Esophagus muscularis mucosa (tissue), 4 donors: Measurements from ENCODE around the gene ANKRD11.

Source experiments
- CTCF ChIP-seq, 3 experiments: fragments of 200-600 bp in 2 of 3; fragments of 450-650 bp in 1 of 3; sonication (generic) in 2 of 3; IDR thresholded peaks; one replicate each; pipeline ENCODE4 v1.5.1; 2017 to 2019; ENCODE audit warnings: antibody characterized with exemption in 3 of 3, mild to moderate bottlenecking in 2 of 3, moderate library complexity in 1 of 3
- EP300 ChIP-seq: sonication (generic); formaldehyde crosslinking; IDR thresholded peaks from one replicate; pipeline ENCODE4 v1.6.1; 2017; ENCODE audit warnings: antibody characterized with exemption
- POLR2AphosphoS5 ChIP-seq, 2 donors: sonication (generic); formaldehyde crosslinking; IDR thresholded peaks; one replicate each; pipeline ENCODE4 v1.6.1; 2017; ENCODE audit warnings: antibody characterized with exemption in 2 of 2

GRCh38 chr16:89431630-89432029 lies 58.7 kb downstream of the ANKRD11 start:
- TF ChIP-seq CTCF (IDR thresholded peaks at IDR 0.05) (no peak), EP300 (no peak), POLR2AphosphoS5 (IDR thresholded peaks at IDR 0.05) (no peak)
